HepG2 (cell line): Measurements from ENCODE around the gene SMYD4. TPM values are rescaled to one million over a fixed set of nuclear protein-coding genes. Genes with fewer than 3 reads are reported as not detected.
A peak's percentile ranks its signal among the peaks of the same experiment; 100 is the strongest.

Experiments
- AKAP8 ChIP-seq: sonication (generic); formaldehyde crosslinking; IDR thresholded peaks from 2 replicates; pipeline ENCODE4 v1.5.1; 2020; ENCODE audit warnings: mild to moderate bottlenecking, missing genetic modification reagents
- ATF2 ChIP-seq: sonication (generic); formaldehyde crosslinking; IDR thresholded peaks from 2 replicates; pipeline ENCODE4 v1.4.0; 2020; ENCODE audit warnings: missing genetic modification reagents
- EZH2 ChIP-seq: conservative IDR thresholded peaks from 2 replicates; pipeline ENCODE4 v1.6.1; 2012; ENCODE audit warnings: mild to moderate bottlenecking, low read depth, low read length, moderate library complexity
- HCFC1 ChIP-seq: fragments of 150-350 bp; IDR thresholded peaks from 2 replicates; pipeline ENCODE4 v1.6.1; 2014; ENCODE audit warnings: low read depth, low read length
- HOXA7 ChIP-seq: sonication (generic); formaldehyde crosslinking; IDR thresholded peaks from 2 replicates; pipeline ENCODE4 v1.8.1; 2022; ENCODE audit warnings: mild to moderate bottlenecking, missing genetic modification reagents, moderate library complexity
- IRF9 ChIP-seq: sonication (generic); formaldehyde crosslinking; IDR thresholded peaks from 2 replicates; pipeline ENCODE4 v1.8.0; 2022; ENCODE audit warnings: missing genetic modification reagents, mild to moderate bottlenecking, borderline replicate concordance
- ISX ChIP-seq: sonication (generic); formaldehyde crosslinking; conservative IDR thresholded peaks from 2 replicates; pipeline ENCODE4 v1.5.0; 2020; ENCODE audit warnings: missing genetic modification reagents
- JARID2 ChIP-seq: sonication (generic); formaldehyde crosslinking; IDR thresholded peaks from 2 replicates; pipeline ENCODE4 v1.8.1; 2023; ENCODE audit warnings: missing genetic modification reagents, inconsistent platforms; ENCODE audit not compliant: insufficient replicate concordance
- KLF16 ChIP-seq, 2 experiments: sonication (generic) in 1 of 2; formaldehyde crosslinking in 1 of 2; IDR thresholded peaks; 2 replicates each; pipeline versions ENCODE4 v1.6.1 to v1.8.0; 2016 to 2023; ENCODE audit warnings: missing genetic modification reagents in 2 of 2, missing compliant biosample characterization in 1 of 2
- MAFF ChIP-seq: IDR thresholded peaks from 2 replicates; pipeline ENCODE4 v1.6.1; 2011; ENCODE audit warnings: low read depth, low read length, improper control_type of control experiment
- MEF2D ChIP-seq: sonication (generic); formaldehyde crosslinking; IDR thresholded peaks from 2 replicates; pipeline ENCODE4 v1.5.1; 2020; ENCODE audit warnings: mild to moderate bottlenecking, missing genetic modification reagents
- MTF1 ChIP-seq: sonication (generic); formaldehyde crosslinking; IDR thresholded peaks from 2 replicates; pipeline ENCODE4 v1.5.0; 2020; ENCODE audit warnings: missing genetic modification reagents
- NR2F2 ChIP-seq: IDR thresholded peaks from 2 replicates; pipeline ENCODE4 v1.6.1; 2012; ENCODE audit warnings: low read depth, inconsistent platforms, borderline replicate concordance
- PHF5A ChIP-seq: IDR thresholded peaks from one replicate; pipeline ENCODE4 v1.6.1; 2018; ENCODE audit warnings: low read depth, missing genetic modification reagents; ENCODE audit not compliant: unreplicated experiment
- SP2 ChIP-seq: sonication (generic); formaldehyde crosslinking; IDR thresholded peaks from 2 replicates; pipeline ENCODE4 v1.5.1; 2020; ENCODE audit warnings: mild to moderate bottlenecking, missing genetic modification reagents
- THAP8 ChIP-seq: sonication (generic); formaldehyde crosslinking; IDR thresholded peaks from 2 replicates; pipeline ENCODE4 v1.5.1; 2020; ENCODE audit warnings: missing genetic modification reagents, mild to moderate bottlenecking, borderline replicate concordance
- XBP1 ChIP-seq: sonication (generic); formaldehyde crosslinking; IDR thresholded peaks from 2 replicates; pipeline ENCODE4 v1.5.0; 2020; ENCODE audit warnings: missing genetic modification reagents
- ZBTB21 ChIP-seq: sonication (generic); formaldehyde crosslinking; IDR thresholded peaks from 2 replicates; pipeline ENCODE4 v1.4.0; 2020; ENCODE audit warnings: missing genetic modification reagents
- ZNF143 ChIP-seq: sonication (generic); formaldehyde crosslinking; IDR thresholded peaks from 2 replicates; pipeline ENCODE4 v1.4.0; 2020; ENCODE audit warnings: missing genetic modification reagents
- ZNF274 ChIP-seq: sonication (generic); formaldehyde crosslinking; IDR thresholded peaks from 2 replicates; pipeline ENCODE4 v1.5.1; 2020; ENCODE audit warnings: mild to moderate bottlenecking, missing genetic modification reagents
- ZNF333 ChIP-seq: sonication (generic); formaldehyde crosslinking; IDR thresholded peaks from 2 replicates; pipeline ENCODE4 v1.4.0; 2020; ENCODE audit warnings: mild to moderate bottlenecking, missing genetic modification reagents, borderline replicate concordance
- ZNF354B ChIP-seq: sonication (generic); formaldehyde crosslinking; IDR thresholded peaks from 2 replicates; pipeline ENCODE4 v1.8.0; 2022; ENCODE audit warnings: mild to moderate bottlenecking, missing genetic modification reagents
- ZNF44 ChIP-seq: sonication (generic); formaldehyde crosslinking; IDR thresholded peaks from 2 replicates; pipeline ENCODE4 v1.5.1; 2020; ENCODE audit warnings: mild to moderate bottlenecking, missing genetic modification reagents
- ZNF510 ChIP-seq: sonication (generic); formaldehyde crosslinking; IDR thresholded peaks from 2 replicates; pipeline ENCODE4 v1.4.0; 2020; ENCODE audit warnings: low read depth, mild to moderate bottlenecking, missing genetic modification reagents
- ZNF709 ChIP-seq: sonication (generic); formaldehyde crosslinking; IDR thresholded peaks from 2 replicates; pipeline ENCODE4 v1.5.0; 2020; ENCODE audit warnings: mild to moderate bottlenecking, missing genetic modification reagents
- ZNF879 ChIP-seq: sonication (generic); formaldehyde crosslinking; IDR thresholded peaks from 2 replicates; pipeline ENCODE4 v1.8.1; 2023; ENCODE audit warnings: missing genetic modification reagents
- ZSCAN29 ChIP-seq: sonication (generic); formaldehyde crosslinking; conservative IDR thresholded peaks from 2 replicates; pipeline ENCODE4 v1.4.0; 2020; ENCODE audit warnings: mild to moderate bottlenecking, missing genetic modification reagents
- polyA plus RNA-seq, 8 experiments: library from polyadenylated mRNA; depleted of rRNA in 3 of 8; stranded (reverse) in 7 of 8; unstranded in 1 of 8; fragments of >200 nt; fragmentation: Illumina TruSeq in 4 of 8; extraction: Trizol in 4 of 8; gene quantifications; 2 replicates each; pipeline versions ENCODE4 v1.2.1 to v1.2.3, GENCODE V29; 2011 to 2016; ENCODE audit warnings: low read depth in 4 of 8, missing spikeins in 1 of 8, mixed read lengths in 1 of 8; ENCODE audit not compliant: insufficient read depth in 1 of 8
- total RNA-seq, 5 experiments: library from RNA; depleted of rRNA; stranded (reverse); fragments of >200 nt; fragmentation: Illumina TruSeq; extraction: Trizol; gene quantifications; 2 replicates each; pipeline ENCODE4 v1.2.3, GENCODE V29; 2016; ENCODE audit warnings: low read depth in 1 of 5
- TF ChIP-seq, protein P1 (sequence below): sonication (generic); formaldehyde crosslinking; IDR thresholded peaks from 2 replicates; pipeline ENCODE4 v1.5.0; 2020; ENCODE audit warnings: mild to moderate bottlenecking, missing genetic modification reagents, borderline replicate concordance

SMYD4 gene
- total and polyA plus RNA-seq, 2 of the 13 experiments (the other 11 are each of a cell fraction or from before 2014, with no cell fraction given): 7.4 to 11.3 TPM

GRCh38 chr17:1735834-1736347, 93.8 kb downstream of the SMYD4 start (continued):
- TF ChIP-seq HOXA7 (CRISPR knock-in tag): 0 out of 2 replicates have a peak, but pooled peaks have one; percentile 34
- no peak for TF ChIP-seq ZNF354B (CRISPR knock-in tag)
- no peak for TF ChIP-seq ZBTB21 (CRISPR knock-in tag)
- peak; percentile 71; the same call in 1 of the 2 replicates for TF ChIP-seq ZNF274 (CRISPR knock-in tag)
- no peak for TF ChIP-seq ISX
- no peak for TF ChIP-seq ZNF709 (CRISPR knock-in tag)
- TF ChIP-seq KLF16 (CRISPR knock-in tag; IDR thresholded peaks at IDR 0.05): no peak
- TF ChIP-seq ZNF44 (CRISPR knock-in tag): no peak
- TF ChIP-seq AKAP8: no peak
- no peak for TF ChIP-seq MTF1 (CRISPR knock-in tag)
- no peak for TF ChIP-seq JARID2 (CRISPR knock-in tag)
- no peak for TF ChIP-seq SP2 (CRISPR knock-in tag)
- no peak for TF ChIP-seq NR2F2
- TF ChIP-seq PHF5A (CRISPR knock-in tag): no peak
- no peak for TF ChIP-seq EZH2
- no peak for TF ChIP-seq MAFF
- TF ChIP-seq HCFC1: no peak
- TF ChIP-seq, protein P1, sequence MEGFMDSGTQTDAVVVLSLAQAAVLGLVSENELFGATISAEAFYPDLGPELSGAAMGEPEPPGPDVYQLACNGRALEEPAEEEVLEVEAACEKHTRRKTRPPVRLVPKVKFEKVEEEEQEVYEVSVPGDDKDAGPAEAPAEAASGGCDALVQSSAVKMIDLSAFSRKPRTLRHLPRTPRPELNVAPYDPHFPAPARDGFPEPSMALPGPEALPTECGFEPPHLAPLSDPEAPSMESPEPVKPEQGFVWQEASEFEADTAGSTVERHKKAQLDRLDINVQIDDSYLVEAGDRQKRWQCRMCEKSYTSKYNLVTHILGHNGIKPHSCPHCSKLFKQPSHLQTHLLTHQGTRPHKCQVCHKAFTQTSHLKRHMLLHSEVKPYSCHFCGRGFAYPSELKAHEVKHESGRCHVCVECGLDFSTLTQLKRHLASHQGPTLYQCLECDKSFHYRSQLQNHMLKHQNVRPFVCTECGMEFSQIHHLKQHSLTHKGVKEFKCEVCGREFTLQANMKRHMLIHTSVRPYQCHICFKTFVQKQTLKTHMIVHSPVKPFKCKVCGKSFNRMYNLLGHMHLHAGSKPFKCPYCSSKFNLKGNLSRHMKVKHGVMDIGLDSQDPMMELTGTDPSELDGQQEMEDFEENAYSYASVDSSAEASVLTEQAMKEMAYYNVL: no peak
- no peak for TF ChIP-seq XBP1 (CRISPR knock-in tag)
- TF ChIP-seq ZNF143 (CRISPR knock-in tag): no peak
- no peak for TF ChIP-seq THAP8 (CRISPR knock-in tag)
- peak; percentile 9; the same call in 1 of the 2 replicates for TF ChIP-seq IRF9
- no peak for TF ChIP-seq MEF2D (CRISPR knock-in tag)
- 0 out of 2 replicates have a peak, but pooled peaks have one; percentile 27 for TF ChIP-seq ZNF510 (CRISPR knock-in tag)
- TF ChIP-seq ATF2 (CRISPR knock-in tag): no peak
- no peak for TF ChIP-seq ZNF879 (CRISPR knock-in tag)
- TF ChIP-seq ZNF333: no peak
- TF ChIP-seq ZSCAN29 (CRISPR knock-in tag): peak; percentile 58; the same call in 1 of the 2 replicates
